ENCODE measurements around the gene PROC. TPM values are rescaled to one million over a fixed set of nuclear protein-coding genes. Genes with fewer than 3 reads are reported as not detected.

The PROC gene
- total RNA-seq, 1 donor from 2014 or later = not detected

- Mint-ChIP-seq H3K9me3 (ENCODE audit: unreplicated experiment) (no peaks in the 10 kb centered on the region), H3K27me3 (ENCODE audit: unreplicated experiment) (peaks cover 5% of the 10 kb centered on the region), H3K4me3 (ENCODE audit: unreplicated experiment) (no peak overlapping the region), H3K4me1 (ENCODE audit: unreplicated experiment) (peaks cover 19% of the 10 kb centered on the region), H3K27ac (ENCODE audit: unreplicated experiment) (no peak overlapping the region), H3K36me3 (ENCODE audit: low read depth, unreplicated experiment) (peaks cover 5% of the 10 kb centered on the region)
- no peak for TF ChIP-seq CTCF (IDR thresholded peaks at IDR 0.05; ENCODE audit: unreplicated experiment)
- no peak for DNase-seq (ENCODE audit: low spot score)
Measured at GRCh38 chr2:127384529-127384928, 33.7 kb upstream of the PROC start.

- peak overlapping the region; percentile 92 for H3K4me3 Mint-ChIP-seq (ENCODE audit: unreplicated experiment)
- no peak for DNase-seq (ENCODE audit: low spot score)
- H3K4me1 Mint-ChIP-seq (ENCODE audit: unreplicated experiment) = peaks cover 25% of the 10 kb centered on the region
- no peaks in the 10 kb centered on the region for H3K9me3 Mint-ChIP-seq (ENCODE audit: unreplicated experiment)
- peak overlapping the region; percentile 19 for H3K27ac Mint-ChIP-seq (ENCODE audit: unreplicated experiment)
- peaks cover 5% of the 10 kb centered on the region for H3K36me3 Mint-ChIP-seq (ENCODE audit: low read depth, unreplicated experiment)
- no peak for TF ChIP-seq CTCF (IDR thresholded peaks at IDR 0.05; ENCODE audit: unreplicated experiment)
- H3K27me3 Mint-ChIP-seq (ENCODE audit: unreplicated experiment) = peaks cover 5% of the 10 kb centered on the region
Measured at GRCh38 chr2:127386246-127386645, 32.0 kb upstream of the PROC start.

- Mint-ChIP-seq H3K9me3 (ENCODE audit: unreplicated experiment) (no peaks in the 10 kb centered on the region), H3K4me3 (ENCODE audit: unreplicated experiment) (peak overlapping the region; percentile 92), H3K27ac (ENCODE audit: unreplicated experiment) (peak overlapping the region; percentile 70), H3K4me1 (ENCODE audit: unreplicated experiment) (peaks cover 22% of the 10 kb centered on the region), H3K27me3 (ENCODE audit: unreplicated experiment) (peaks cover 7% of the 10 kb centered on the region), H3K36me3 (ENCODE audit: low read depth, unreplicated experiment) (peaks cover 5% of the 10 kb centered on the region)
- peak; percentile 69 for DNase-seq (ENCODE audit: low spot score)
- no peak for TF ChIP-seq CTCF (IDR thresholded peaks at IDR 0.05; ENCODE audit: unreplicated experiment)
Measured at GRCh38 chr2:127386764-127387654, 31.2 kb upstream of the PROC start.

GRCh38 chr2:127387655-127388422 is 30.4 kb upstream of the PROC start, which contains the start of gene MAP3K2:
Gene MAP3K2, minus strand, starts transcription at chr2:127387975. Its CDS starts 44,846 bp downstream, at chr2:127343129.
- Mint-ChIP-seq H3K27ac (ENCODE audit: unreplicated experiment) (peak within 1 kb of the TSS; percentile 70), H3K27me3 (ENCODE audit: unreplicated experiment) (peaks cover 7% of the 10 kb centered on the region), H3K4me1 (ENCODE audit: unreplicated experiment) (peaks cover 22% of the 10 kb centered on the region), H3K36me3 (ENCODE audit: low read depth, unreplicated experiment) (peaks cover 5% of the 10 kb centered on the region), H3K4me3 (ENCODE audit: unreplicated experiment) (peak within 1 kb of the TSS; percentile 92), H3K9me3 (ENCODE audit: unreplicated experiment) (no peaks in the 10 kb centered on the region)
- peak; percentile 99 for DNase-seq (ENCODE audit: low spot score)
- no peak for TF ChIP-seq CTCF (IDR thresholded peaks at IDR 0.05; ENCODE audit: unreplicated experiment)
